A549 (cell line): Measurements from ENCODE around the gene RANBP3. TPM values are rescaled to one million over a fixed set of nuclear protein-coding genes. Genes with fewer than 3 reads are reported as not detected.
A peak's percentile ranks its signal among the peaks of the same experiment; 100 is the strongest.

ENCODE experiments used
- ATAC-seq, 2 experiments: fragments of 200-7000 bp in 1 of 2; fragments of >200 bp in 1 of 2; cut with Nextera tagmentation in 1 of 2; cut with Tn5 transposase in 1 of 2; 3 replicates each; pipeline versions ENCODE4 v1.8.0 to v1.9.1; 2018 to 2020; ENCODE audit warnings: mild to moderate bottlenecking in 1 of 2, moderate library complexity in 1 of 2
- CTCF ChIA-PET: fragments of 300-600 bp; sonication (Branson Sonifier 250); formaldehyde crosslinking; extraction: SDS; loops from one replicate; lab custom pipeline; 2021; ENCODE audit warnings: antibody characterized with exemption, inconsistent platforms; lab: Yijun Ruan, JAX
- POLR2A ChIA-PET: fragments of 350-600 bp; formaldehyde crosslinking; extraction: SDS; loops from one replicate; lab custom pipeline; 2021; ENCODE audit warnings: antibody characterized with exemption, inconsistent platforms; lab: Yijun Ruan, JAX
- DNase-seq, 2 experiments: peaks; one replicate each; pipeline versions ENCODE4 v3.0.0 to v3.0.0-alpha.2; 2011 to 2016; ENCODE audit warnings: low read depth in 1 of 2, low spot score in 1 of 2
- FAIRE-seq: peaks from 2 replicates; lab custom pipeline; 2011; peaks lifted over from hg19 to GRCh38; lab: Jason Lieb, UNC
- H3K27ac ChIP-seq, 2 experiments: fragments of >200 bp; sonication (Bioruptor Twin); formaldehyde crosslinking; 3 replicates each; pipeline ENCODE4 v1.5.1; 2016 to 2017
- H3K4me1 ChIP-seq: fragments of >200 bp; sonication (Bioruptor Twin); formaldehyde crosslinking; 3 replicates; pipeline ENCODE4 v1.6.1; 2016
- H3K4me2 ChIP-seq: fragments of >200 bp; sonication (Bioruptor Twin); formaldehyde crosslinking; 3 replicates; pipeline ENCODE4 v1.6.1; 2016
- H3K4me3 ChIP-seq: fragments of >200 bp; sonication (Bioruptor Twin); formaldehyde crosslinking; 3 replicates; pipeline ENCODE4 v1.5.1; 2016
- H3K9me3 ChIP-seq: fragments of >200 bp; sonication (Bioruptor Twin); formaldehyde crosslinking; 3 replicates; pipeline ENCODE4 v1.6.1; 2016
- CHD2 ChIP-seq: fragments of 150-350 bp; IDR thresholded peaks from 2 replicates; pipeline ENCODE4 v1.6.1; 2014; ENCODE audit warnings: low read length; ENCODE audit not compliant: partially characterized antibody
- EHMT2 ChIP-seq: fragments of 200-600 bp; sonication (generic); IDR thresholded peaks from 2 replicates; pipeline ENCODE4 v1.6.1; 2016; ENCODE audit warnings: antibody characterized with exemption, low read depth, mild to moderate bottlenecking, moderate library complexity
- GATA3 ChIP-seq: IDR thresholded peaks from 2 replicates; pipeline ENCODE4 v1.6.1; 2012; ENCODE audit warnings: borderline replicate concordance
- HDAC2 ChIP-seq: fragments of 200-600 bp; sonication (generic); IDR thresholded peaks from 2 replicates; pipeline ENCODE4 v1.6.1; 2016
- HEYL ChIP-seq: fragments of 250-450 bp; sonication (Bioruptor Pico); IDR thresholded peaks from 2 replicates; pipeline ENCODE4 v1.8.0; 2021; ENCODE audit warnings: mild to moderate bottlenecking, moderate library complexity
- HOXB13 ChIP-seq: fragments of 250-450 bp; sonication (Bioruptor Pico); IDR thresholded peaks from 2 replicates; pipeline ENCODE4 v1.5.0; 2020; ENCODE audit warnings: low read depth, mild to moderate bottlenecking, moderate library complexity
- MAZ ChIP-seq: fragments of 150-350 bp; IDR thresholded peaks from 2 replicates; pipeline ENCODE4 v1.6.1; 2014; ENCODE audit warnings: antibody characterized with exemption, low read depth, low read length, borderline replicate concordance
- NPAS2 ChIP-seq: fragments of 250-450 bp; sonication (Bioruptor Pico); IDR thresholded peaks from 2 replicates; pipeline ENCODE4 v1.8.0; 2022; ENCODE audit warnings: mild to moderate bottlenecking, moderate library complexity, borderline replicate concordance
- NR3C1 ChIP-seq: fragments of >200 bp; sonication (Bioruptor Twin); formaldehyde crosslinking; IDR thresholded peaks from 3 replicates; pipeline ENCODE4 v1.6.1; 2017
- RARB ChIP-seq: fragments of 250-450 bp; sonication (Bioruptor Pico); IDR thresholded peaks from 2 replicates; pipeline ENCODE4 v1.8.0; 2021; ENCODE audit warnings: mild to moderate bottlenecking, moderate library complexity
- RCOR1 ChIP-seq: fragments of 150-350 bp; IDR thresholded peaks from 2 replicates; pipeline ENCODE4 v1.6.1; 2014; ENCODE audit warnings: antibody characterized with exemption, low read length, low read depth
- REST ChIP-seq: fragments of 200-600 bp; sonication (generic); IDR thresholded peaks from 2 replicates; pipeline ENCODE4 v1.6.1; 2016; ENCODE audit warnings: antibody characterized with exemption, mild to moderate bottlenecking, moderate library complexity
- SMC3 ChIP-seq: fragments of >200 bp; sonication (Bioruptor Twin); formaldehyde crosslinking; IDR thresholded peaks from 3 replicates; pipeline ENCODE4 v1.6.1; 2018; ENCODE audit warnings: inconsistent platforms
- TP53 ChIP-seq: fragments of 250-450 bp; sonication (Bioruptor Pico); IDR thresholded peaks from 2 replicates; pipeline ENCODE4 v1.5.0; 2021; ENCODE audit warnings: mild to moderate bottlenecking, moderate library complexity
- ZC3H11A ChIP-seq: fragments of 450-650 bp; IDR thresholded peaks from 2 replicates; pipeline ENCODE4 v1.6.1; 2014; ENCODE audit warnings: antibody characterized with exemption, mild to moderate bottlenecking
- WGBS: methylation state at CpG from one replicate; pipeline ENCODE4 v1.1.6; 2017; ENCODE audit errors: missing lambda C conversion rate; 5-methylcytosine and 5-hydroxymethylcytosine counted together
- polyA plus RNA-seq, 4 experiments: library from polyadenylated mRNA; depleted of rRNA in 3 of 4; stranded (reverse); fragments of >200 nt; fragmentation: RNase III in 1 of 4; extraction: RNeasy Plus Mini Kit Qiagen cat#74134 plus additional on column Dnase treatment in 1 of 4; gene quantifications; 2 replicates in 3 of 4; 3 replicates in 1 of 4; pipeline ENCODE4 v1.2.3, GENCODE V29; 2011 to 2017
- TF ChIP-seq, protein P1 (sequence below): IDR thresholded peaks from 2 replicates; pipeline ENCODE4 v1.6.1; 2012; ENCODE audit warnings: low read depth, borderline replicate concordance

Gene RANBP3
- polyA plus RNA-seq, 2 of the 4 experiments (the other 2 are of a cell fraction), result 39.2 to 53.5 TPM

- peaks cover 13% of the 10 kb centered on the region; the same call in 2 of the 3 replicates for H3K4me1 ChIP-seq
- TF ChIP-seq REST (peak; percentile 60; the same call in 1 of the 2 replicates), NR3C1 (no peak), CHD2 (no peak), RCOR1 (no peak)
- no peak overlapping the region for H3K4me2 ChIP-seq
- ATAC-seq, result no peak
- DNase-seq, result no peak
- H3K9me3 ChIP-seq, result no peaks in the 10 kb centered on the region
- no peak overlapping the region for H3K27ac ChIP-seq
- CTCF ChIA-PET, result interaction anchor here (0.6 to 2.6 kb wide), 4 partner anchors 75 to 169 kb away, joined by 3 to 12 read pairs (median 4); partner anchors contain the start of gene NRTN
- no peak overlapping the region for H3K4me3 ChIP-seq
- 93% methylated on average over 9 of the region's 9 CpGs for WGBS
- POLR2A ChIA-PET, result no interaction called here
- FAIRE-seq, result no peak
These were observed 5.6 kb downstream of the RANBP3 start for GRCh38 chr19:5972355-5972731.

GRCh38 chr19:5971714-5972354 is 6.1 kb downstream of the RANBP3 start:
- ATAC-seq (no peak), DNase-seq (no peak), FAIRE-seq (no peak)
- Histone ChIP-seq H3K4me3 (no peak overlapping the region), H3K4me2 (no peak overlapping the region), H3K9me3 (no peaks in the 10 kb centered on the region), H3K27ac (no peak overlapping the region), H3K4me1 (peaks cover 12% of the 10 kb centered on the region; the same call in 2 of the 3 replicates)
- CTCF ChIA-PET, result interaction anchor here (0.6 to 2.6 kb wide), 4 partner anchors 9 to 168 kb away, joined by 3 to 12 read pairs (median 4); partner anchors contain the start of gene NRTN
- TF ChIP-seq NPAS2 (no peak), MAZ (no peak), ZC3H11A (no peak), HDAC2 (no peak), HEYL (no peak)
- POLR2A ChIA-PET, result no interaction called here
- 89% methylated on average over 2 of the region's 2 CpGs for WGBS

- Histone ChIP-seq H3K4me2 (no peak overlapping the region), H3K27ac (no peak overlapping the region), H3K9me3 (no peaks in the 10 kb centered on the region), H3K4me3 (no peak overlapping the region), H3K4me1 (peaks cover 4% of the 10 kb centered on the region; the same call in 2 of the 3 replicates)
- no peak for TF ChIP-seq HOXB13 (CRISPR knock-in tag)
- TF ChIP-seq TP53 (CRISPR knock-in tag), result no peak
- TF ChIP-seq GATA3, result no peak
- TF ChIP-seq, protein P1, sequence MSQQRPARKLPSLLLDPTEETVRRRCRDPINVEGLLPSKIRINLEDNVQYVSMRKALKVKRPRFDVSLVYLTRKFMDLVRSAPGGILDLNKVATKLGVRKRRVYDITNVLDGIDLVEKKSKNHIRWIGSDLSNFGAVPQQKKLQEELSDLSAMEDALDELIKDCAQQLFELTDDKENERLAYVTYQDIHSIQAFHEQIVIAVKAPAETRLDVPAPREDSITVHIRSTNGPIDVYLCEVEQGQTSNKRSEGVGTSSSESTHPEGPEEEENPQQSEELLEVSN, result no peak
- TF ChIP-seq NPAS2, result no peak
- TF ChIP-seq SMC3, result no peak
- TF ChIP-seq RARB (CRISPR knock-in tag), result no peak
- no peak for TF ChIP-seq CHD2
- no peak for TF ChIP-seq EHMT2
- TF ChIP-seq HEYL, result no peak
- WGBS, result 91% methylated on average over 7 of the region's 8 CpGs
- ChIA-PET POLR2A (no interaction called here), CTCF (interaction anchor here (2.1 kb wide), 2 partner anchors 9 to 16 kb away, joined by 11 to 30 read pairs; partner anchors contain the start of gene RANBP3)
- DNase-seq (no peak), ATAC-seq (no peak), FAIRE-seq (no peak)
These were observed 8.5 kb downstream of the RANBP3 start for GRCh38 chr19:5969476-5969875.
